ENCODE measurements around the gene FITM1.

DNA sequence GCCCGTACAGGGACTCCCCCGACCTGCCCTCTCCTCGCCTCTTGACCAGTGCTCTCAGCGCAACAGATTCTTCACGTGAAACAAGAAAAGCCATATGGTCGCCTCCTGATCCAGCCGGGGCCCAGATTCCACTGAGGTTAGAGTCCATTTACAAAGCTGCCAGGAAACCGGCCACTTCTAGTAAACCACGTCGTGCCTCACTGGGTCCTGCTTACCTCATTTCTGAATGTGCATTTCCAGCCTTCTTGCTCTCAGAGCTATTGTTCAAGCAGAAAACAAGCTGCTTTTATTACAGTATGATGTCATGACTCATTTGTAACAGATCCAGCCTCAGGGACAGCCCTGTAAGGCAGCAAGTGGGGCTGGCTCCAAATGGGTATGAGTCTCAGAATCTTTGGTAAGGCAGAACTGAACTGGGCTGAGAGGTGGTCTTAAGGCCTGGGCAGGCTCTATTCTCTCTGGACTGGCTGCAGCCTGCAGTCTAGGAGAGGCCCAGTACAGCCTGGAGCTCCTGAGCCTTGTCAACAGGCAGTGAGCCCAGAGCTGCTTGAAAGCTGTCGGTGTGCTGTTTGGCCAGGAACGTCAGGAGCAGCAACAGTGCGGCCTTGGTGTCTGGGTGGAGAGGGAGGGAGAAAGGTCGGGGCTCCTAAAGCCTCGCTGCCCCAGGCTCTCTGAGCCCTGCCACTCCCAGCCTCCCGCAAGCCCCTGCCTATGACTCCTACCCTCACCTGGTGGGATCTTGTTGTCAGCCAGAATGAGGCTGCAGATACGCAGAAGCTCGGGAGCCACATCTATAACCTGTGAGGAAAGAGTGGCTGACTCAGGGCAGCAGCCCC is 49.7 kb downstream of the FITM1 start:
- TF ChIP-seq CTCF (tag by site-specific recombination; IDR thresholded peaks at IDR 0.05) (no peak), ZBTB7A (tag by site-specific recombination; IDR thresholded peaks at IDR 0.05; ENCODE audit: low read depth) (no peak), ZNF624 (tag by site-specific recombination; IDR thresholded peaks at IDR 0.05) (no peak), KLF16 (tag by site-specific recombination; IDR thresholded peaks at IDR 0.05) (no peak), ZNF274 (IDR thresholded peaks at IDR 0.05; ENCODE audit: low read length) (no peak), ZNF274 (tag by site-specific recombination; IDR thresholded peaks at IDR 0.05; ENCODE audit: borderline replicate concordance) (no peak)

All from HEK293 (cell line).